Endothelial cell of umbilical vein (primary cell): ENCODE data around the gene ZNF644. TPM values are rescaled to one million over a fixed set of nuclear protein-coding genes. Genes with fewer than 3 reads are reported as not detected.

Experiments
- BruUV-seq: library from RNA; stranded (reverse); fragments of 400-500 nt; replicated peaks from 2 replicates; lab custom pipeline; 2021; lab: Mats Ljungman, UMichigan
- CTCF ChIA-PET: fragments of 300-600, 350-600 bp; sonication (Branson Sonifier 250); formaldehyde crosslinking; loops from one replicate; lab custom pipeline; 2021; ENCODE audit warnings: antibody characterized with exemption, inconsistent platforms; lab: Charles Lee
- POLR2A ChIA-PET: fragments of 300-600, 350-600 bp; sonication (Branson Sonifier 250); formaldehyde crosslinking; loops from one replicate; lab custom pipeline; 2021; ENCODE audit warnings: antibody characterized with exemption, inconsistent platforms; lab: Charles Lee
- DNase-seq: peaks from one replicate; pipeline ENCODE4 v3.0.0-alpha.2; 2011; ENCODE audit warnings: low read depth, low spot score
- FAIRE-seq: peaks from 2 replicates; lab custom pipeline; 2011; peaks lifted over from hg19 to GRCh38; lab: Jason Lieb, UNC
- H2AFZ ChIP-seq: 2 replicates; pipeline ENCODE4 v1.6.0; 2012; ENCODE audit warnings: low read depth, low read length, control low read depth, inconsistent platforms
- H3K27ac ChIP-seq: 2 replicates; pipeline ENCODE4 v1.5.1; 2011; ENCODE audit warnings: low read depth, mild to moderate bottlenecking, control low read depth, low read length, moderate library complexity; ENCODE audit not compliant: insufficient read depth
- H3K27me3 ChIP-seq, 2 experiments: 2 replicates each; pipeline versions ENCODE4 v1.6.0 to v1.6.1; 2011; ENCODE audit warnings: low read length in 2 of 2, mixed read lengths in 1 of 2; ENCODE audit not compliant: control insufficient read depth in 2 of 2, insufficient read depth in 2 of 2
- H3K36me3 ChIP-seq, 2 experiments: 2 replicates in 1 of 2; 3 replicates in 1 of 2; pipeline ENCODE4 v1.5.1; 2011; ENCODE audit warnings: low read length in 2 of 2, mild to moderate bottlenecking in 1 of 2, moderate library complexity in 1 of 2; ENCODE audit not compliant: control insufficient read depth in 2 of 2, insufficient read depth in 2 of 2; ENCODE audit errors: extremely low read depth in 1 of 2
- H3K4me1 ChIP-seq: 3 replicates; pipeline ENCODE4 v1.5.1; 2011; ENCODE audit warnings: mild to moderate bottlenecking, low read length; ENCODE audit not compliant: control insufficient read depth, insufficient read depth; ENCODE audit errors: extremely low read depth
- H3K4me2 ChIP-seq: 2 replicates; pipeline ENCODE4 v1.6.1; 2011; ENCODE audit warnings: low read length, control low read depth, mixed read lengths; ENCODE audit not compliant: insufficient read depth
- H3K4me3 ChIP-seq, 3 experiments: fragments of 200-600 bp in 1 of 3; sonication (generic), shearing (Covaris generic) in 1 of 3; replicated peaks in 1 of 3; 2 replicates each; pipeline ENCODE4 v1.5.1; 2011 to 2016; ENCODE audit warnings: control low read depth in 3 of 3, low read length in 3 of 3, mild to moderate bottlenecking in 2 of 3, inconsistent platforms in 1 of 3, low read depth in 1 of 3, moderate library complexity in 1 of 3; ENCODE audit not compliant: insufficient read depth in 1 of 3
- H3K79me2 ChIP-seq: 2 replicates; pipeline ENCODE4 v1.6.0; 2012; ENCODE audit warnings: low read length, inconsistent platforms; ENCODE audit not compliant: control insufficient read depth, insufficient read depth
- H3K9ac ChIP-seq: replicated peaks from 2 replicates; pipeline ENCODE3; 2011; ENCODE audit warnings: low read length, control low read depth; ENCODE audit not compliant: insufficient read depth; ENCODE audit errors: extremely low read depth
- H3K9me1 ChIP-seq: replicated peaks from 3 replicates; pipeline ENCODE4 v1.6.0; 2011; ENCODE audit warnings: mild to moderate bottlenecking, low read length; ENCODE audit not compliant: control insufficient read depth, insufficient read depth; ENCODE audit errors: extremely low read depth
- H3K9me3 ChIP-seq: replicated peaks from 2 replicates; pipeline ENCODE4 v1.5.1; 2012; ENCODE audit warnings: low read length, inconsistent platforms; ENCODE audit not compliant: control insufficient read depth, insufficient read depth
- H4K20me1 ChIP-seq: replicated peaks from 2 replicates; pipeline ENCODE3; 2011; ENCODE audit warnings: mild to moderate bottlenecking, low read length; ENCODE audit not compliant: control insufficient read depth, insufficient read depth; ENCODE audit errors: extremely low read depth
- EZH2 ChIP-seq: IDR thresholded peaks from 2 replicates; pipeline ENCODE4 v1.6.1; 2012; ENCODE audit warnings: borderline replicate concordance, low read depth, mild to moderate bottlenecking, moderate library complexity, low read length, inconsistent platforms; ENCODE audit not compliant: severe bottlenecking
- FOS ChIP-seq: IDR thresholded peaks from 2 replicates; pipeline ENCODE4 v1.6.1; 2011; ENCODE audit warnings: mild to moderate bottlenecking, low read length, moderate library complexity, borderline replicate concordance; ENCODE audit not compliant: insufficient read depth
- GATA2 ChIP-seq: IDR thresholded peaks from 2 replicates; pipeline ENCODE4 v1.7.0; 2011; ENCODE audit warnings: low read depth, mild to moderate bottlenecking, moderate library complexity, mixed read lengths, low read length; ENCODE audit not compliant: insufficient read length, insufficient read depth
- JUN ChIP-seq: IDR thresholded peaks from 2 replicates; pipeline ENCODE4 v1.6.1; 2011; ENCODE audit warnings: borderline replicate concordance, low read depth; ENCODE audit not compliant: insufficient read length, insufficient read depth
- MYC ChIP-seq: IDR thresholded peaks from one replicate; pipeline ENCODE4 v1.6.1; 2011; ENCODE audit warnings: mild to moderate bottlenecking, low read depth, low read length
- POLR2A ChIP-seq: IDR thresholded peaks from 2 replicates; pipeline ENCODE4 v1.6.1; 2012; ENCODE audit warnings: low read depth, mild to moderate bottlenecking, control low read depth, low read length
- POLR2AphosphoS5 ChIP-seq: IDR thresholded peaks from 2 replicates; pipeline ENCODE4 v1.6.1; 2012; ENCODE audit warnings: low read depth, mild to moderate bottlenecking, control low read depth, low read length, moderate library complexity; ENCODE audit not compliant: insufficient read depth
- dilution Hi-C: fragments of 300-500 bp; cut with MboI; formaldehyde crosslinking; loops from one replicate; pipeline ENCODE4 v1.15.0; 2019; ENCODE audit warnings: low sequenced_read_pairs; ENCODE audit not compliant: extremely low pct_ligation_motif_present
- intact Hi-C: fragments of 100-400 bp; cut with micrococcal nuclease; formaldehyde crosslinking; loops from one replicate; pipeline ENCODE4 v1.10.0; 2022
- polyA plus RNA-seq, 4 experiments: library from polyadenylated mRNA; depleted of rRNA in 3 of 4; stranded (reverse) in 3 of 4; unstranded in 1 of 4; fragments of >200 nt; gene quantifications; 2 replicates each; pipeline versions ENCODE4 v1.2.1 to v1.2.3, GENCODE V29; 2011 to 2012; ENCODE audit warnings: missing spikeins in 1 of 4
- total RNA-seq: library from RNA; stranded (reverse); gene quantifications from 2 replicates; pipeline ENCODE4 v1.2.3, GENCODE V29; 2021
- TF ChIP-seq, protein P1 (sequence below): IDR thresholded peaks from 2 replicates; pipeline ENCODE4 v1.6.1; 2011; ENCODE audit not compliant: insufficient read depth, insufficient read length
- TF ChIP-seq, protein P2 (sequence below), 2 donors: IDR thresholded peaks; 1 replicate in 1 of 2; 2 replicates in 1 of 2; pipeline ENCODE4 v1.5.1; 2011; ENCODE audit warnings: low read length in 2 of 2, mild to moderate bottlenecking in 2 of 2, moderate library complexity in 2 of 2, control low read depth in 1 of 2, inconsistent platforms in 1 of 2, low read depth in 1 of 2; ENCODE audit not compliant: insufficient read depth in 1 of 2; ENCODE audit errors: extremely low read depth in 1 of 2

ZNF644 gene
- total and polyA plus RNA-seq, 2 donors (not counting 3 experiments of a cell fraction or from before 2014, with no cell fraction given): 7.2 to 47.0 TPM

DNA sequence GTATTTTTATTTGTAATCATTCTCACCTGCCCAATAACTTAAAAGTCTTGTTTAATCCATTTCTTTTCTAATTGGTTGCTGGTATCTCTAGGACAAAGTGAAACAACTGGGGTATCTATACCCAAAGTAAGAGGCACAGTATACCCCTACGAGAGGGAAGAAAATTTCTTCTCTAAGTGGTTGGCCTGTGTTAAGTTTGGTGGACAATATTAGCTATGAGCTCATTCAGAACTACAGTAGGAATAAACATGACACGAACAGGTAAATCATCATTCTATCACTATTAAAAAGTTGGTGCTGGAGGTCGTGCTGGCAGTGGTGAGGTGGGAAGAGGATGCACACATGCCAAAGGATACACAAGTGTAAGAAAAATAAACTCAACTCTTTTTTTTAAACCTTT is 99.6 kb downstream of the ZNF644 start:
- Histone ChIP-seq H3K4me3 (no peak overlapping the region), H2AFZ (no peak overlapping the region), H3K27me3 (no peaks in the 10 kb centered on the region), H3K79me2 (peaks cover 74% of the 10 kb centered on the region), H3K36me3 (no peaks in the 10 kb centered on the region), H3K9me3 (no peaks in the 10 kb centered on the region), H4K20me1 (peaks cover 3% of the 10 kb centered on the region), H3K4me1 (no peaks in the 10 kb centered on the region), H3K9me1 (no peaks in the 10 kb centered on the region), H3K27ac (no peak overlapping the region), H3K9ac (no peak overlapping the region), H3K4me2 (no peak overlapping the region)
- intact Hi-C loops (no loop called here), dilution Hi-C loops (no loop called here)
- no TSS peak for BruUV-seq
- DNase-seq (no peak), FAIRE-seq (no peak)
- ChIA-PET CTCF (no interaction called here), POLR2A (no interaction called here)
- TF ChIP-seq, protein P1, sequence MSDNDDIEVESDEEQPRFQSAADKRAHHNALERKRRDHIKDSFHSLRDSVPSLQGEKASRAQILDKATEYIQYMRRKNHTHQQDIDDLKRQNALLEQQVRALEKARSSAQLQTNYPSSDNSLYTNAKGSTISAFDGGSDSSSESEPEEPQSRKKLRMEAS: no peak
- no peak for TF ChIP-seq MYC
- TF ChIP-seq JUN: no peak
- TF ChIP-seq POLR2A: no peak
- TF ChIP-seq, protein P2, sequence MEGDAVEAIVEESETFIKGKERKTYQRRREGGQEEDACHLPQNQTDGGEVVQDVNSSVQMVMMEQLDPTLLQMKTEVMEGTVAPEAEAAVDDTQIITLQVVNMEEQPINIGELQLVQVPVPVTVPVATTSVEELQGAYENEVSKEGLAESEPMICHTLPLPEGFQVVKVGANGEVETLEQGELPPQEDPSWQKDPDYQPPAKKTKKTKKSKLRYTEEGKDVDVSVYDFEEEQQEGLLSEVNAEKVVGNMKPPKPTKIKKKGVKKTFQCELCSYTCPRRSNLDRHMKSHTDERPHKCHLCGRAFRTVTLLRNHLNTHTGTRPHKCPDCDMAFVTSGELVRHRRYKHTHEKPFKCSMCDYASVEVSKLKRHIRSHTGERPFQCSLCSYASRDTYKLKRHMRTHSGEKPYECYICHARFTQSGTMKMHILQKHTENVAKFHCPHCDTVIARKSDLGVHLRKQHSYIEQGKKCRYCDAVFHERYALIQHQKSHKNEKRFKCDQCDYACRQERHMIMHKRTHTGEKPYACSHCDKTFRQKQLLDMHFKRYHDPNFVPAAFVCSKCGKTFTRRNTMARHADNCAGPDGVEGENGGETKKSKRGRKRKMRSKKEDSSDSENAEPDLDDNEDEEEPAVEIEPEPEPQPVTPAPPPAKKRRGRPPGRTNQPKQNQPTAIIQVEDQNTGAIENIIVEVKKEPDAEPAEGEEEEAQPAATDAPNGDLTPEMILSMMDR (IDR thresholded peaks at IDR 0.05; ENCODE audit: extremely low read depth in 1 of 2, insufficient read depth in 1 of 2, low read depth in 1 of 2, low read length in 2 of 2): no peak
- no peak for TF ChIP-seq EZH2
- no peak for TF ChIP-seq POLR2AphosphoS5
- no peak for TF ChIP-seq GATA2
- no peak for TF ChIP-seq FOS
